ENCODE results near the gene MLST8. TPM values are rescaled to one million over a fixed set of nuclear protein-coding genes. Genes with fewer than 3 reads are reported as not detected.

Gene MLST8
- total RNA-seq, 1 donor from 2014 or later, result 38.7 TPM

DNA sequence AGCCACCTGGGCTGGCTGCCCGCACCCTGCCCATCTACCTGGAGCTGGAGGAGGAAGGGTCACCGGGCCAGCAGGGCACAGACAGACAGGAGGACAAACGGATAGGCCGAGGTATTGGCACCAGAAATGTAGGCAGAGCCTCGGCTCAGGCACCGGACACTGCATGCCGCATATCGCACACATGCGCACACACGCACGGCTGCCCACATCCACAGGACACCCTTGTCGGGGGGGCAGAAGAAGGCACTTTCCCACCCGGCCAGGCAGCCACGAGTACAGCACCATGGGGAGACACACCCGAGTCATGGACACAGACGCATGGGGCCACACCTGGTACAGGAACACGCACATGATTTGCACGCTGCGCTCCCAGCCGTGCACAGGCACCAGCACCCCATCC, 23.3 kb upstream of the MLST8 start:
- POLR2A ChIA-PET, result interaction anchor here (1.2 kb wide), 2 partner anchors 23 to 26 kb away, joined by 3 read pairs; partner anchors contain the start of gene TRAF7
- TF ChIP-seq CTCF (IDR thresholded peaks at IDR 0.05), result no peak
- H3K36me3 Mint-ChIP-seq (ENCODE audit: low read depth), result peaks cover 5% of the 10 kb centered on the region
- no peak overlapping the region for H3K27ac Mint-ChIP-seq
- H3K9me3 Mint-ChIP-seq, result no peaks in the 10 kb centered on the region
- H3K4me1 Mint-ChIP-seq, result peaks cover 4% of the 10 kb centered on the region
- ATAC-seq (ENCODE audit: low read depth) (no peak), DNase-seq (no peak)
- no peak overlapping the region for H3K4me3 Mint-ChIP-seq
- intact Hi-C loops (cut with micrococcal nuclease), result no loop called here
- CTCF ChIA-PET, result no interaction called here
- H3K27me3 Mint-ChIP-seq, result no peaks in the 10 kb centered on the region

- ATAC-seq (ENCODE audit: low read depth) (no peak), DNase-seq (no peak)
- Mint-ChIP-seq H3K9me3 (no peaks in the 10 kb centered on the region), H3K4me3 (no peak overlapping the region), H3K4me1 (peaks cover 4% of the 10 kb centered on the region), H3K27ac (no peak overlapping the region), H3K27me3 (no peaks in the 10 kb centered on the region), H3K36me3 (ENCODE audit: low read depth) (no peaks in the 10 kb centered on the region)
- ChIA-PET POLR2A (no interaction called here), CTCF (no interaction called here)
- intact Hi-C loops (cut with micrococcal nuclease), result no loop called here
- no peak for TF ChIP-seq CTCF (IDR thresholded peaks at IDR 0.05)
Observed at GRCh38 chr16:2183671-2184070, 21.6 kb upstream of the MLST8 start.

- POLR2A ChIA-PET, result no interaction called here
- H3K27me3 Mint-ChIP-seq, result no peaks in the 10 kb centered on the region
- H3K27ac Mint-ChIP-seq, result no peak overlapping the region
- H3K4me1 Mint-ChIP-seq, result peaks cover 4% of the 10 kb centered on the region
- no peaks in the 10 kb centered on the region for H3K36me3 Mint-ChIP-seq (ENCODE audit: low read depth)
- ATAC-seq (ENCODE audit: low read depth), result no peak
- H3K4me3 Mint-ChIP-seq, result no peak overlapping the region
- no peaks in the 10 kb centered on the region for H3K9me3 Mint-ChIP-seq
- TF ChIP-seq CTCF (IDR thresholded peaks at IDR 0.05), result no peak
- DNase-seq, result no peak
- intact Hi-C loops (cut with micrococcal nuclease), result no loop called here
- CTCF ChIA-PET, result no interaction called here
Observed at GRCh38 chr16:2184346-2184745, 20.9 kb upstream of the MLST8 start.

DNA sequence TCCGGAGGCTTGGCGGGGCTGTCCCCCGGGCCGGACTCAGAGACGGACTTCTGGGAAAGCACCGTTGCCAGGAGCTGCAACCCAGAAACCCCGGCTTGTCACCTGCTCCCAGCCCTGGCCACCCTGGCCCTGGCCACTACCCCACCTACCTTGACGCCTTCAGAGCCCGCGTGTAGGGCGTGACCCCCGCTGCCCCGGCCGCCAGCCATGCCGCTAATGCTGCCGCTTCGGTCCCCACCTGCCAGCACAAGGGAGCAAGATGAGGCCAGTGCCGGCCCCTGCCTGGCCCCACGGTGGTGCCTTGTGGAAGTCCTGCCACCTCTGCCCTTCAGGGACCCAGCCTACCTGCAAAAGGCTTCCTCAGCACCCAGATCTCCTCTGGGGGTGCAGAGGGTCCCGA, 20.3 kb upstream of the MLST8 start:
- no peak for ATAC-seq (ENCODE audit: low read depth)
- Mint-ChIP-seq H3K27me3 (no peaks in the 10 kb centered on the region), H3K27ac (no peak overlapping the region), H3K4me1 (peaks cover 4% of the 10 kb centered on the region), H3K4me3 (no peak overlapping the region), H3K36me3 (ENCODE audit: low read depth) (no peaks in the 10 kb centered on the region), H3K9me3 (no peaks in the 10 kb centered on the region)
- intact Hi-C loops (cut with micrococcal nuclease), result no loop called here
- no peak for DNase-seq
- TF ChIP-seq CTCF (IDR thresholded peaks at IDR 0.05), result no peak
- ChIA-PET CTCF (no interaction called here), POLR2A (no interaction called here)

DNA sequence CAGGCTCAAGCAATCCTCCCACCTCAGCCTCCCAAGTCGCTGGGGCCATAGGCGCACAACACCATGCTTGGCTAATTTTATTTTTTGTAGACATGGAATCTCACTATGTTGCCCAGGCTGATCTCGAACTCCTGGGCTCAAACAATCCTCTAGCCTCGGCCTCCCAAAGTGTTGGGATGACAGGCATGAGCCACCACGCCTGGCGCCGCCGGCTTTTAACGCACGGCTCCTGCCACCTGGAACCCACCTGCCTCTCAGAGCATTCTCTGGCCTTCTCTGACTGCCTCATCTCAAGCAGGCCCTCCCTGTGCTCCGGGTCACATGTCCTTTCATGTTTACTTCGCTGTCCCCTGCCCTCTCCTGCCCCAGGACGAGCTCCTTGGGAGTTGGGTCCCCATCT, 19.2 kb upstream of the MLST8 start:
- no peak overlapping the region for H3K4me3 Mint-ChIP-seq
- H3K4me1 Mint-ChIP-seq, result peaks cover 4% of the 10 kb centered on the region
- no peak for DNase-seq
- intact Hi-C loops (cut with micrococcal nuclease), result no loop called here
- ATAC-seq (ENCODE audit: low read depth), result no peak
- no peaks in the 10 kb centered on the region for H3K27me3 Mint-ChIP-seq
- CTCF ChIA-PET, result no interaction called here
- TF ChIP-seq CTCF (IDR thresholded peaks at IDR 0.05), result no peak
- no peak overlapping the region for H3K27ac Mint-ChIP-seq
- no peaks in the 10 kb centered on the region for H3K9me3 Mint-ChIP-seq
- POLR2A ChIA-PET, result no interaction called here
- no peaks in the 10 kb centered on the region for H3K36me3 Mint-ChIP-seq (ENCODE audit: low read depth)
